ENCODE results near the gene DNAH8.

Gene DNAH8

GRCh38 chr6:39078695-39079094 is 363.6 kb downstream of the DNAH8 start:
- DNase-seq, result no peak

GRCh38 chr6:39079197-39080125 is 364.4 kb downstream of the DNAH8 start:
- no peak for DNase-seq
